Stimulated activated CD8-positive, alpha-beta memory T cell treated with anti-CD3 and anti-CD28 coated beads, Interleukin-2, amount 100 ng/mL, for 1 hour (primary cell): ENCODE measurements around the gene CELF5.
A peak's percentile ranks its signal among the peaks of the same experiment; 100 is the strongest.
"Not testable (repeated sequence)": the region's sequence is repeated elsewhere in the genome, so short reads cannot be mapped to it uniquely, and the experiment has no call there.

Source experiments
- DNase-seq, 2 donors: peaks; one replicate each; pipeline ENCODE4 v3.0.0-alpha.2; 2020; ENCODE audit warnings: low read depth in 2 of 2

The CELF5 gene

GRCh38 chr19:3274245-3274941 lies 49.9 kb downstream of the CELF5 start:
- no peak for DNase-seq

GRCh38 chr19:3274942-3275582 lies 50.6 kb downstream of the CELF5 start:
- peak; percentile 14 to 28 for DNase-seq

GRCh38 chr19:3275583-3276340 lies 51.3 kb downstream of the CELF5 start:
- DNase-seq: peak; percentile 79 to 85

- no peak for DNase-seq
These were observed 51.9 kb downstream of the CELF5 start for GRCh38 chr19:3276341-3276799.

- DNase-seq: no peak
These were observed 53.2 kb downstream of the CELF5 start for GRCh38 chr19:3277649-3278048.

GRCh38 chr19:3278294-3278693 lies 53.8 kb downstream of the CELF5 start:
- no peak for DNase-seq

GRCh38 chr19:3278749-3279148 lies 54.3 kb downstream of the CELF5 start:
- DNase-seq: no peak

- no peak for DNase-seq
These were observed 54.8 kb downstream of the CELF5 start for GRCh38 chr19:3279306-3279705.

- DNase-seq: no peak
These were observed 56.6 kb downstream of the CELF5 start for GRCh38 chr19:3281026-3281425.

GRCh38 chr19:3282155-3282554 lies 57.7 kb downstream of the CELF5 start:
- DNase-seq: no peak

GRCh38 chr19:3282564-3282963 lies 58.1 kb downstream of the CELF5 start:
- no peak for DNase-seq

GRCh38 chr19:3283246-3283751 lies 58.8 kb downstream of the CELF5 start:
- no peak for DNase-seq

- no peak for DNase-seq
These were observed 59.6 kb downstream of the CELF5 start for GRCh38 chr19:3283886-3284657.

GRCh38 chr19:3284759-3285646 lies 60.5 kb downstream of the CELF5 start:
- DNase-seq: no peak

- peak in 1 of 2 donors; percentile 30 for DNase-seq
These were observed 61.3 kb downstream of the CELF5 start for GRCh38 chr19:3285647-3286176.

GRCh38 chr19:3287814-3288213 lies 63.4 kb downstream of the CELF5 start:
- DNase-seq: no peak

GRCh38 chr19:3288437-3288836 lies 64.0 kb downstream of the CELF5 start:
- not testable (repeated sequence) for DNase-seq

- no peak for DNase-seq
These were observed 65.6 kb downstream of the CELF5 start for GRCh38 chr19:3289971-3290569.

- not testable (repeated sequence) for DNase-seq
These were observed 66.4 kb downstream of the CELF5 start for GRCh38 chr19:3290858-3291257.

- no peak for DNase-seq
These were observed 67.2 kb downstream of the CELF5 start for GRCh38 chr19:3291644-3292043.
